ENCODE results near the gene RASGRP2. TPM values are rescaled to one million over a fixed set of nuclear protein-coding genes. Genes with fewer than 3 reads are reported as not detected.

Gene RASGRP2
- total and polyA plus RNA-seq, 2 of the 8 experiments (the other 6 are each of a cell fraction or from before 2014, with no cell fraction given): 40.6 to 45.7 TPM

- TF ChIP-seq GABPA (IDR thresholded peaks at IDR 0.05; ENCODE audit: borderline replicate concordance, insufficient read depth, low read length): peak; percentile 65; the same call in 1 of the 2 replicates
- TF ChIP-seq RAD21 (IDR thresholded peaks at IDR 0.05 in 1 of 2, conservative IDR thresholded peaks at IDR 0.05 in 1 of 2; ENCODE audit: low read depth in 2 of 2, low read length in 2 of 2): peak; percentile 74 to 84
- peak; percentile 45 for TF ChIP-seq ASH2L (IDR thresholded peaks at IDR 0.05; ENCODE audit: low read length)
- peak; percentile 80 for TF ChIP-seq CHD2 (IDR thresholded peaks at IDR 0.05; ENCODE audit: low read length)
- TF ChIP-seq EP300 (IDR thresholded peaks at IDR 0.05; ENCODE audit: borderline replicate concordance in 1 of 2, low read depth in 2 of 2, low read length in 2 of 2): peak in 1 of 2 experiments; percentile 47; a peak in 1 of 3 replicates
- no peak for TF ChIP-seq SIRT6 (IDR thresholded peaks at IDR 0.05; ENCODE audit: low read length)
- TF ChIP-seq SP1 (IDR thresholded peaks at IDR 0.05; ENCODE audit: low read depth, low read length): peak; percentile 88
- TF ChIP-seq MAX (IDR thresholded peaks at IDR 0.05): peak; percentile 11; the same call in 1 of the 2 replicates
- no peak; the same call in 1 of the 2 replicates for TF ChIP-seq BRCA1 (IDR thresholded peaks at IDR 0.05; ENCODE audit: low read depth, low read length)
- TF ChIP-seq CTCF (IDR thresholded peaks at IDR 0.05; ENCODE audit: control extremely low read depth in 1 of 3, insufficient read depth in 1 of 3, low read depth in 1 of 3, low read length in 3 of 3): peak in 2 of 3 experiments; percentile 90 to 91; a peak in 3 of 4 replicates
- no peak for TF ChIP-seq SUZ12 (IDR thresholded peaks at IDR 0.05; ENCODE audit: low read length)
- peak; percentile 71 for TF ChIP-seq CREB1 (IDR thresholded peaks at IDR 0.05)
- no peak for TF ChIP-seq JUN (IDR thresholded peaks at IDR 0.05; ENCODE audit: low read depth, low read length)
- TF ChIP-seq SP2 (IDR thresholded peaks at IDR 0.05; ENCODE audit: low read length): peak; percentile 55
- no peak for TF ChIP-seq SP4 (IDR thresholded peaks at IDR 0.05; ENCODE audit: low read length)
- TF ChIP-seq ZNF274 (IDR thresholded peaks at IDR 0.05; ENCODE audit: borderline replicate concordance, extremely low read depth, low read length): no peak
- peak; percentile 55; the same call in 1 of the 2 replicates for TF ChIP-seq TBP (IDR thresholded peaks at IDR 0.05; ENCODE audit: low read depth, low read length)
- TF ChIP-seq PHF8 (conservative IDR thresholded peaks at IDR 0.05; ENCODE audit: low read depth, low read length): peak; percentile 47; the same call in 1 of the 2 replicates
Observed at GRCh38 chr11:64723117-64723906, 20.6 kb downstream of the RASGRP2 start, which contains the start of gene NRXN2 (continued).
